Measurements from ENCODE around the gene COX6B2. TPM values are rescaled to one million over a fixed set of nuclear protein-coding genes. Genes with fewer than 3 reads are reported as not detected.

Gene COX6B2
- total and polyA plus RNA-seq, 3 experiments from 2014 or later: not detected

- peaks cover 0 to 6% of the 10 kb centered on the region in 2 donors for H3K27me3 Mint-ChIP-seq
- POLR2A ChIA-PET: no interaction called here
- CTCF ChIA-PET: no interaction called here
- no peak for DNase-seq
- H3K27ac Mint-ChIP-seq: no peak overlapping the region
- H3K9me3 Mint-ChIP-seq: no peaks in the 10 kb centered on the region
- peaks cover 0 to 2% (median 0%) of the 10 kb centered on the region in 3 donors for H3K36me3 Mint-ChIP-seq
- Histone ChIP-seq H3K27ac (ENCODE audit: low read depth, low read length) (no peak overlapping the region), H3K4me3 (ENCODE audit: low read length) (no peak overlapping the region), H3K27me3 (ENCODE audit: insufficient read depth, low read length, poor library complexity, severe bottlenecking) (peaks cover 6% of the 10 kb centered on the region), H3K9me3 (ENCODE audit: low read length) (no peaks in the 10 kb centered on the region), H3K36me3 (ENCODE audit: insufficient read depth, low read length) (no peaks in the 10 kb centered on the region), H3K4me1 (ENCODE audit: insufficient read depth, low read length) (peaks cover 8% of the 10 kb centered on the region)
- peak overlapping the region in 1 of 7 donors; percentile 74 for H3K4me3 Mint-ChIP-seq
- H3K4me1 Mint-ChIP-seq: peaks cover 13 to 22% (median 19%) of the 10 kb centered on the region in 3 donors
Observed at GRCh38 chr19:55379174-55379573, 24.7 kb upstream of the COX6B2 start.

GRCh38 chr19:55377356-55378131 is 23.0 kb upstream of the COX6B2 start:
- DNase-seq: no peak
- H3K27ac ChIP-seq (ENCODE audit: low read depth, low read length): no peak overlapping the region
- Mint-ChIP-seq H3K27me3 (peaks cover 7 to 11% of the 10 kb centered on the region in 2 donors), H3K9me3 (no peaks in the 10 kb centered on the region), H3K27ac (no peak overlapping the region), H3K4me1 (peaks cover 14 to 18% (median 17%) of the 10 kb centered on the region in 3 donors), H3K4me3 (no peak overlapping the region), H3K36me3 (peaks cover 0 to 2% (median 0%) of the 10 kb centered on the region in 3 donors)
- no peaks in the 10 kb centered on the region for H3K9me3 ChIP-seq (ENCODE audit: low read length)
- H3K4me3 ChIP-seq (ENCODE audit: low read length): no peak overlapping the region
- no peaks in the 10 kb centered on the region for H3K4me1 ChIP-seq (ENCODE audit: insufficient read depth, low read length)
- POLR2A ChIA-PET: no interaction called here
- H3K27me3 ChIP-seq (ENCODE audit: insufficient read depth, low read length, poor library complexity, severe bottlenecking): peaks cover 11% of the 10 kb centered on the region
- CTCF ChIA-PET: no interaction called here
- H3K36me3 ChIP-seq (ENCODE audit: insufficient read depth, low read length): no peaks in the 10 kb centered on the region

- ChIA-PET CTCF (no interaction called here), POLR2A (interaction anchor here (1.1 kb wide), 1 partner anchor 8 kb away, joined by 4 read pairs; the partner anchor contains the start of gene TMEM238)
- Histone ChIP-seq H3K4me3 (ENCODE audit: low read length) (no peak within 1 kb of the TSS), H3K4me1 (ENCODE audit: insufficient read depth, low read length) (no peaks in the 10 kb centered on the region), H3K36me3 (ENCODE audit: insufficient read depth, low read length) (no peaks in the 10 kb centered on the region), H3K9me3 (ENCODE audit: low read length) (no peaks in the 10 kb centered on the region), H3K27ac (ENCODE audit: low read depth, low read length) (no peak within 1 kb of the TSS), H3K27me3 (ENCODE audit: insufficient read depth, low read length, poor library complexity, severe bottlenecking) (peaks cover 19% of the 10 kb centered on the region)
- Mint-ChIP-seq H3K27ac (no peak within 1 kb of the TSS), H3K36me3 (peaks cover 0 to 2% (median 0%) of the 10 kb centered on the region in 3 donors), H3K4me1 (peaks cover 3 to 7% (median 5%) of the 10 kb centered on the region in 3 donors), H3K9me3 (no peaks in the 10 kb centered on the region), H3K27me3 (peaks cover 18 to 19% of the 10 kb centered on the region in 2 donors), H3K4me3 (no peak within 1 kb of the TSS)
- no peak for DNase-seq
Observed at GRCh38 chr19:55376241-55376933, 21.9 kb upstream of the COX6B2 start, which contains the start of gene TMEM190. Gene TMEM190 (plus strand): TSS chr19:55376826. CDS start chr19:55376854, 28 bp downstream.

- H3K4me3 Mint-ChIP-seq: no peak overlapping the region
- ChIA-PET POLR2A (no interaction called here), CTCF (no interaction called here)
- peaks cover 6% of the 10 kb centered on the region for H3K4me1 ChIP-seq (ENCODE audit: insufficient read depth, low read length)
- peaks cover 0 to 2% (median 0%) of the 10 kb centered on the region in 5 donors for H3K9me3 Mint-ChIP-seq
- DNase-seq: no peak
- no peaks in the 10 kb centered on the region for H3K9me3 ChIP-seq (ENCODE audit: low read length)
- H3K27ac ChIP-seq (ENCODE audit: low read depth, low read length): no peak overlapping the region
- peak overlapping the region in 1 of 8 donors; percentile 49 for H3K27ac Mint-ChIP-seq
- peaks cover 34% of the 10 kb centered on the region for H3K27me3 ChIP-seq (ENCODE audit: insufficient read depth, low read length, poor library complexity, severe bottlenecking)
- no peaks in the 10 kb centered on the region for H3K36me3 ChIP-seq (ENCODE audit: insufficient read depth, low read length)
- H3K36me3 Mint-ChIP-seq: peaks cover 0 to 2% (median 0%) of the 10 kb centered on the region in 3 donors
- peaks cover 7 to 13% (median 8%) of the 10 kb centered on the region in 3 donors for H3K4me1 Mint-ChIP-seq
- H3K4me3 ChIP-seq (ENCODE audit: low read length): no peak overlapping the region
- peaks cover 29 to 32% of the 10 kb centered on the region in 2 donors for H3K27me3 Mint-ChIP-seq
Observed at GRCh38 chr19:55373993-55374757, 19.7 kb upstream of the COX6B2 start.

GRCh38 chr19:55373306-55373992 is 18.9 kb upstream of the COX6B2 start:
- Histone ChIP-seq H3K4me3 (ENCODE audit: low read length) (no peak overlapping the region), H3K36me3 (ENCODE audit: insufficient read depth, low read length) (no peaks in the 10 kb centered on the region), H3K27ac (ENCODE audit: low read depth, low read length) (no peak overlapping the region), H3K9me3 (ENCODE audit: low read length) (no peaks in the 10 kb centered on the region), H3K27me3 (ENCODE audit: insufficient read depth, low read length, poor library complexity, severe bottlenecking) (peaks cover 34% of the 10 kb centered on the region), H3K4me1 (ENCODE audit: insufficient read depth, low read length) (peaks cover 6% of the 10 kb centered on the region)
- DNase-seq: no peak
- Mint-ChIP-seq H3K9me3 (peaks cover 0 to 2% (median 0%) of the 10 kb centered on the region in 5 donors), H3K27ac (peak overlapping the region in 1 of 8 donors; percentile 49), H3K4me3 (peak overlapping the region in 1 of 7 donors; percentile 36), H3K4me1 (peaks cover 7 to 13% (median 8%) of the 10 kb centered on the region in 3 donors), H3K36me3 (peaks cover 0 to 2% (median 0%) of the 10 kb centered on the region in 3 donors), H3K27me3 (peaks cover 29 to 38% of the 10 kb centered on the region in 2 donors)
- ChIA-PET POLR2A (interaction anchor here (0.6 kb wide), 1 partner anchor 15 kb away, joined by 11 read pairs; no protein-coding TSS in a partner anchor), CTCF (no interaction called here)

GRCh38 chr19:55372316-55373081 is 18.0 kb upstream of the COX6B2 start:
- peak in 1 of 5 donors; percentile 62 for DNase-seq
- Histone ChIP-seq H3K27me3 (ENCODE audit: insufficient read depth, low read length, poor library complexity, severe bottlenecking) (peaks cover 34% of the 10 kb centered on the region), H3K9me3 (ENCODE audit: low read length) (no peaks in the 10 kb centered on the region), H3K4me3 (ENCODE audit: low read length) (no peak overlapping the region), H3K4me1 (ENCODE audit: insufficient read depth, low read length) (peaks cover 6% of the 10 kb centered on the region), H3K36me3 (ENCODE audit: insufficient read depth, low read length) (no peaks in the 10 kb centered on the region), H3K27ac (ENCODE audit: low read depth, low read length) (no peak overlapping the region)
- Mint-ChIP-seq H3K27ac (peak overlapping the region in 1 of 8 donors; percentile 25), H3K4me3 (no peak overlapping the region), H3K36me3 (peaks cover 0 to 4% (median 0%) of the 10 kb centered on the region in 3 donors), H3K27me3 (peaks cover 30 to 42% of the 10 kb centered on the region in 2 donors), H3K4me1 (peaks cover 7 to 13% (median 8%) of the 10 kb centered on the region in 3 donors), H3K9me3 (peaks cover 0 to 2% (median 0%) of the 10 kb centered on the region in 5 donors)
- ChIA-PET POLR2A (no interaction called here), CTCF (interaction anchor here (0.9 kb wide), 1 partner anchor 12 kb away, joined by 3 read pairs; the partner anchor contains the start of gene TMEM238)

Measured in CD8-positive, alpha-beta memory T cell (primary cell).